Hepatocyte (in vitro differentiated cells): ENCODE measurements around the gene PDLIM5.

Experiments
- CTCF ChIP-seq: fragments of 200-600 bp; sonication (generic); IDR thresholded peaks from 2 replicates; pipeline ENCODE4 v1.5.1; 2016; ENCODE audit warnings: antibody characterized with exemption, mild to moderate bottlenecking; ENCODE audit not compliant: poor library complexity
- EZH2 ChIP-seq: fragments of 200-600 bp; sonication (generic); IDR thresholded peaks from 2 replicates; pipeline ENCODE4 v1.6.1; 2016; ENCODE audit warnings: antibody characterized with exemption, mild to moderate bottlenecking, borderline replicate concordance
- EZH2phosphoT487 ChIP-seq: fragments of 200-600 bp; sonication (generic); IDR thresholded peaks from one replicate; pipeline ENCODE4 v1.6.1; 2018; ENCODE audit warnings: antibody characterized with exemption, mild to moderate bottlenecking, low read depth, moderate library complexity; ENCODE audit not compliant: unreplicated experiment, severe bottlenecking

DNA sequence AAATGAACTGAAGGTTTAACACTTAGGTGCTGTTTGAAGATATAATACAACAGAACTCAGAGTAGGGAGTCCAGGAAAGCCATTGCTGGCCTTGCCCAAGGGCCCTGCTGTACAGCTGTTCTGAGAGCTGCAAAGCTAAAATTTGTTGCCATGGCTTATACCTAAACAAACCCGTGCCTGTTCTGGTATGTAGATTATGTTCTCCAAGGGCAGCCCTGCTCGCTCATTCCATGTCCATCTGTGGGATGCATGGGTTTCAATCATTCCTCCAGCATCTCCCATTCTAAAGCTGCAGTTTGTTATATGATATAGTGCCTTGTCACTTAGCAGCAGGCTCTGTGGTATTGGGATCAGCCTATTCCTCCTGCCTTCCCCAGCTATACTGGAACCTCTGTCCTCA is 225.2 kb downstream of the PDLIM5 start:
- TF ChIP-seq CTCF (no peak), EZH2 (no peak), EZH2phosphoT487 (no peak)
